HG03280 (cell line): Measurements from ENCODE around the gene LIMA1.
A peak's percentile ranks its signal among the peaks of the same experiment; 100 is the strongest.
"Not testable (repeated sequence)": the region's sequence is repeated elsewhere in the genome, so short reads cannot be mapped to it uniquely, and the experiment has no call there.

Experiments used
- ATAC-seq: cut with Tn5 transposase; IDR thresholded peaks from one replicate; pipeline ENCODE4 v1.9.1; 2021; ENCODE audit warnings: mild to moderate bottlenecking, moderate library complexity; ENCODE audit not compliant: unreplicated experiment

LIMA1 gene

DNA sequence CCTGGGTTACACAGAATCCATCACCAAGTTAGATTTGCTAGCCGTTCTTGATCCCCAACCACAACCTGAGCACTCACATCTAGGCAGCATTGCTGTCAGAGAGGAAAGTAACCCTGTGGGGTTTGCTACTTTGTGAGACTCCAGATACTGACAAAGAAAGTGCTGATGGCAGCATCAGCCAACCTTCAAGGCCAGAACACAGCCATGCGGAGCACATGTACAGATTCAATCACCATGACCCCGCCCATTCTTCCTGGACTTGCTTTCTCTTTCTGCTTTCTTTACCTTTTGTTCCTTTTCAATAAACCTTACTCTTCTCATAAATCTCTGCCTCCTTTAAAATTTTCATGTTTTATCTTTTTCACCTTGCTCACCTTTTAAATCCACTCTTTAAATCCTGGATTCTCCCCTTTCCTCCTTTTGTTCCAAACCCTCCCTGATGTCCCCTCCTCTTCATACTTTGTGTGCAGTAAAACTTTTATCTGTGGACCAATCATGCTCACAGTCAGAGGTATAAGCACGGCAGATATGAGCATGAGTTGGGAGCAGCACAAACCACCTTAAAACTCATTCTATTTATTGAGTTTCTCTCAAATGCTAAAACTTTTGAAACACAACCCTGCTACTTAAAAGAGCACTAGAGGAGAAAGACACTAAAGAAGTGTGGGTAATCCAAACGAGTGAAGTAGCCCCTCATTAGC lies 94.3 kb downstream of the LIMA1 start:
- no peak for ATAC-seq

- no peak for ATAC-seq
Observed at GRCh38 chr12:50188241-50188781, 95.0 kb downstream of the LIMA1 start.

DNA sequence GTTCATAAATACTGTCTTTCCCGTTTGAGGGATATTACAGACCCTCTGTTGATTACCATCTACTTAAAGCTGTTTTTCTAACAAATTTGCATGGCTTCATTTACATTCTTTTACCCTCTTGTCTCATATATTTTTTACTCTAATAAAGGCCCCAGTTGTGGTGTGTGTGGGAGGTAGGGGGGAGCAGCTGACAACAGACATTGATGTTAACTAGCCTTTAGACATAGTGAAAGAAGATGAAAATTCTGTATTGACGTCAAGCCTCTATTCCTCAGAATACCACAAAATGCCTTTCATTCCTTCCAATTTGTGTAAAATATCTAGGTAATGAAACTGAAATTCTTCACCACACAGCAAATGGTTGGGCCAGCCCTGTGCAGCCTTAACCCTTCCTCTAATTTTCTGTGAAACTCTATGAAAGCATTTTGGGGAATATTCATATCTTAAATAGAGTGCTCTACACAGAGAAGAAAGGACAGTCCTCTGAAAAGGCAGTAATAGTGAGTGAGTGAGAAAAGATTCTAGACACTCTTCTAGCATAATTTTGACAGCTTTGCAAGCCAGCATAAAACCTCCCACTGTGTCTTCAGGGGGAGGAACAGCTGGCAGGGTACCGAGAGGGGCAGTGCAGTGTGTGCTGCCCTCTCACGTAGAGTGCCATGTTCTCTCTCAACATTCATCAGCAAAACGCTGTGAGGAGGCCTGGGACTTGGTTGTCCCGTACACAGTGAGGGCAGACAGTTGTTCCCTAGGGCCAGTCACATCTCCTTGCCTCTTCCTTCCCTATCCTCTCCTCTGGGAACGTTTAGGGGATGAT lies 96.0 kb downstream of the LIMA1 start:
- peak; percentile 65 for ATAC-seq

- no peak for ATAC-seq
Observed at GRCh38 chr12:50186681-50187080, 96.6 kb downstream of the LIMA1 start.

- ATAC-seq: no peak
Observed at GRCh38 chr12:50185970-50186663, 97.2 kb downstream of the LIMA1 start.

DNA sequence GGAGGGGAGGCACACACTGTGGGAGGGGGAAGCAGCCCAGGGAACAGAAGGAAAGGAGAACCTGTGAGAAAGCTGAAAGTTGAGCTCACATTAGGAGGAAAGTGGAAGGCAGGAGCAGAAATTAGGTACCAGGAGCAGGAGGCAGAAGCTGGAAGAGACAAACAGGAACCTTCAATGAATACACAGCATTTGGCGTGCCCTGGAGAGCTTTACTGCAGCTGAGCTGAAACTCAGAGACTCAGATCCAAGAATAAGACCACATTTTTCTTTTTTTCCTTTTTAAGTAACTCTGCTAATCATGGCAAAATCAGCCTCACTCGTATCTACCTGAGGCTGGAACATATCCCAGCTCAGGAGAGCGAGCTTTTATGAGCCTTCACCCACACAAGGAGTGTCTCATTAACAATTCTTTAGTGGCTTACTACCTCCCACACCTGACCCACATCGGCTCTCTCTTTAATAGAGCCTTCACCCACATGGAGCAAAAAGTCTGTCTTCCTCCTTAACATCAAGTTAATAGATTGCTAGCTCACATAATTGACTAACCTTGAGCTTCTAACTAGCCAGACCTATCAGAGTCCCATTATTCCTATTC lies 97.9 kb downstream of the LIMA1 start:
- no peak for ATAC-seq

GRCh38 chr12:50184261-50184660 lies 99.1 kb downstream of the LIMA1 start:
- ATAC-seq: no peak

DNA sequence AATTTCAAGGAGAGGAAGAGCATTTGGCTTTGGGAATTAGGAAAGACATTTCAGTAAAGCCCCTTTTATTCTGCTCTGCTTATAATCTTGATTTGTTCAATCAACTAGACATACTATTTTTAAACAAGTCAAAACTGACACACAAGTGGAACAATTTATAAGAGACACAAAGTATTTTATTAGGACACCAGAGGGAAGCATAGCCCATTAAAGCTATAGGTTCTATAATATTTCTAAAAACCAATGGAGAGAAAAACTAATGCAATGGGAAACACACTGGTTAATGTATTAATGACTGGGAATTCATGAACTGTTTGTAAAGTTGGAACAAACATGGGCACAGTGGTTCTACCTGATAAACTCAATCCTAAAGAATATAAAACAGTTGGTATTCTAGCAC lies 100.9 kb downstream of the LIMA1 start:
- ATAC-seq: no peak

DNA sequence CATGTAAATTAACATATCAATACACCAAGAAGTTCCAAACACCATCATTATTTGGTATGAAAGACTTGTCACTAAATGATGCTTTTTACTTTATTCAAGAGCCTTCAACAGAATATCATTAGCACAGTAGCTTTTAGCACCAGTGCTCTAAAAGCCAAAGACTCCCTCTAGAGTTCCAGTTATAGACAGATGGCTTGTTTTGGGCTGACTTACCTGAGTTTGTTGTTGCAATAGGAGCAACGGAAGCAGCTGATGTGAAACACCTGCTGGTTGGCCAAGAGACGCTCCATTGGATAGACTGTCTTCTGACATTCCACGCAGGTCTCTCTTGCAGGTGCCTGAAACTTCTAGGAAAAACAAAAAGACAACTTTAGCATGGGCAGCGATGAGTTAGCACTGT lies 101.6 kb downstream of the LIMA1 start:
- ATAC-seq: no peak

DNA sequence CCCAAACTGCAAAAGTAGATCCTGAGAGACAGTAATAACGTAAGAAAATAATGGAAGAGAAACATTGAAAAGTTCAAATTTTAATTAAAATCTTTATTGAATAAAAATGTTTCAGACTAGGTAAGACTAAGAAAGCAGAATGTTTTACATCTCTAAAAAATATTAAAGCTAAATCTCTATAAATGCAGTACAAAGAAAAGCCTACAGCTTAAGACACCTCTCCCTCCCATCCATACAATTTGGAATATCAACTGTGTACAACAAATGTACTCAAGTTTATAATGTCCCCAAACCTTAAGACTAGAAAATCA lies 107.6 kb downstream of the LIMA1 start:
- no peak for ATAC-seq

- ATAC-seq: no peak
Observed at GRCh38 chr12:50174971-50175715, 108.2 kb downstream of the LIMA1 start.

- peak; percentile 99 for ATAC-seq
Observed at GRCh38 chr12:50167049-50167828, 116.1 kb downstream of the LIMA1 start, which contains the start of gene CERS5. CERS5 (minus strand) TSS chr12:50167369; CDS start chr12:50167297, 72 bp downstream.

- ATAC-seq: peak; percentile 24
Observed at GRCh38 chr12:50166799-50167048, 116.6 kb downstream of the LIMA1 start.

DNA sequence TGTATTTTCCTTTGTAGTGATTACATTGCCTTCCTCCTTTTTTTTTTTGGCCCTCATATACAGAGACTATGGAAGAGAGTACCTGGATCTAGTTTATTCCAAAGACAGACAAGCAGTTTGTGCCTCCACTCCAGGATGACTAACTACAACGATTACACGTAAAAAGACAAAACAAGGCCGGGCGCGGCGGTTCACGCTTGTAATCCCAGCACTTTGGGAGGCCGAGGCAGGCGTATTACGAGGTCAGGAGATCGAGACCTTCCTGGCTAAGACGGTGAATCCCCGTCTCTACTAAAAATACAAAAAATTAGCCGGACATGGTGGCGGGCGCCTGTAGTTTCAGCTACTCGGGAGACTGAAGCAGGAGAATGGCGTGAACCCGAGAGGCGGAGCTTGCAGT lies 118.4 kb downstream of the LIMA1 start:
- ATAC-seq: no peak

- no peak for ATAC-seq
Observed at GRCh38 chr12:50162230-50162629, 121.1 kb downstream of the LIMA1 start.

DNA sequence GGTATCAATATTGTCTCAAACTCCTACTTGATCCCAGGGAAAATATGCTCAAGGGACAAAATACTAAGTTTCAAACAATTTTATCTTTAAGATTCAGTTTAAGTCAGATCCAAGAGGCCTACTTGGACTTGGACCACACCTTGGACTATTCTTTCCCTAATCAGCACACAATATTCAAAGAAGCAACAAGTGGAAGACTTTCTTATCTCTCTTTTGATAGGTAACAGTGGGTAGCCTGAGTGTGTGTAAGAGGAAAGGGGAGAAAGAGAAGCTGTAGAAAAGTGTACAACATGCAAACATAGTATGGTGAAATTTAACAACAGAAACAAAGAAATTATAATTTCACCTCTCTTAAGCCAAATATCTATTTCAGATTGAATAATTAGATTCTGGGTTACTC lies 122.7 kb downstream of the LIMA1 start:
- ATAC-seq: no peak

- no peak for ATAC-seq
Observed at GRCh38 chr12:50157259-50157658, 126.1 kb downstream of the LIMA1 start.

DNA sequence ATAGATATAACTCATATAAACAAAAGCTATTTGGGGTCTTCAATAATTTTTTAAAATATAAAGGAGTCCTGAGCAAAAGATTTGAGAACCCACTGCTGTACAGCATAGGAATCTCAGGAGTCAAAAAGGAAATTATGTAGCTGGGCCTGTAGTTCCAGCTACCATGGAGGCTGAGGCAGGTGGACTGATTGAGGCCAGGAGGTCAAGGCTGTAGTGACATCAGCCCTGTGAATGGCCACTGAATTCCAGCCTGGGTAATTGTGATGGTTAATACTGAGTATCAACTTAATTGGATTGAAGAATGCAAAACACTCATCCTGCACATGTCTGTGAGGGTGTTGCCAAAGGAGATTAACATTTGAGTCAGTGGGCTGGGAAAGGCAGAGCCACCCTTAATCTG lies 126.7 kb downstream of the LIMA1 start:
- ATAC-seq: no peak

GRCh38 chr12:50154947-50155346 lies 128.4 kb downstream of the LIMA1 start:
- ATAC-seq: not testable (repeated sequence)
